GM23338 (cell line): Measurements from ENCODE around the gene SLC6A3. TPM values are rescaled to one million over a fixed set of nuclear protein-coding genes. Genes with fewer than 3 reads are reported as not detected.

Experiments
- ATAC-seq: fragments of 200-7000 bp; cut with Tn5 transposase; 3 replicates; pipeline ENCODE4 v1.9.1; 2020
- DNase-seq: peaks from one replicate; pipeline ENCODE4 v3.0.0-alpha.2; 2015; ENCODE audit warnings: low spot score
- H2AFZ ChIP-seq: fragments of 200-600 bp; sonication (generic); 2 replicates; pipeline ENCODE4 v1.8.0; 2016; ENCODE audit warnings: antibody characterized with exemption, mild to moderate bottlenecking, moderate library complexity
- H3F3A ChIP-seq: fragments of 200-600 bp; sonication (generic); replicated peaks from 2 replicates; pipeline ENCODE4 v1.8.0; 2017; ENCODE audit warnings: antibody characterized with exemption, mixed run types, low read depth
- H3K27ac ChIP-seq: fragments of 200-600 bp; sonication (generic); 2 replicates; pipeline ENCODE4 v1.6.1; 2016; ENCODE audit warnings: low read depth
- H3K27me3 ChIP-seq: fragments of 200-600 bp; sonication (generic); 2 replicates; pipeline ENCODE4 v1.8.0; 2016; ENCODE audit warnings: mild to moderate bottlenecking, mixed run types, moderate library complexity; ENCODE audit not compliant: insufficient read depth
- H3K36me3 ChIP-seq: fragments of 200-600 bp; sonication (generic); 2 replicates; pipeline ENCODE4 v1.8.0; 2016; ENCODE audit warnings: mild to moderate bottlenecking; ENCODE audit not compliant: insufficient read depth
- H3K4me1 ChIP-seq: fragments of 200-600 bp; sonication (generic); 2 replicates; pipeline ENCODE4 v1.8.0; 2016; ENCODE audit warnings: mild to moderate bottlenecking, moderate library complexity; ENCODE audit not compliant: insufficient read depth
- H3K4me2 ChIP-seq: fragments of 200-600 bp; sonication (generic); 2 replicates; pipeline ENCODE4 v1.7.1; 2017; ENCODE audit warnings: mixed run types
- H3K4me3 ChIP-seq: fragments of 200-600 bp; sonication (generic); 2 replicates; pipeline ENCODE4 v1.6.1; 2016; ENCODE audit warnings: mixed run types
- H3K79me2 ChIP-seq: fragments of 200-600 bp; sonication (generic); replicated peaks from 2 replicates; pipeline ENCODE4 v1.8.0; 2017; ENCODE audit warnings: mild to moderate bottlenecking; ENCODE audit not compliant: insufficient read depth
- H3K9me2 ChIP-seq: fragments of 200-600 bp; sonication (generic); 2 replicates; pipeline ENCODE4 v1.8.0; 2017; ENCODE audit not compliant: insufficient read depth
- H4K20me1 ChIP-seq: fragments of 200-600 bp; sonication (generic); replicated peaks from 2 replicates; pipeline ENCODE4 v1.8.0; 2017; ENCODE audit warnings: mild to moderate bottlenecking; ENCODE audit not compliant: insufficient read depth
- H3K27ac Mint-ChIP-seq: 2 replicates; pipeline ENCODE4 v1.8.0; 2020; ENCODE audit warnings: inconsistent platforms, mild to moderate bottlenecking, moderate library complexity, mixed read lengths
- H3K27me3 Mint-ChIP-seq: 3 replicates; pipeline ENCODE4 v1.8.0; 2022; ENCODE audit warnings: low read depth, mild to moderate bottlenecking, moderate library complexity, mixed read lengths, inconsistent platforms; ENCODE audit not compliant: insufficient read depth, poor library complexity
- H3K36me3 Mint-ChIP-seq: 3 replicates; pipeline ENCODE4 v1.8.0; 2021; ENCODE audit warnings: low read depth, mild to moderate bottlenecking, inconsistent platforms, moderate library complexity, mixed read lengths
- H3K4me1 Mint-ChIP-seq: 3 replicates; pipeline ENCODE4 v1.8.0; 2020; ENCODE audit warnings: mild to moderate bottlenecking, inconsistent platforms, mixed read lengths
- H3K4me3 Mint-ChIP-seq: 3 replicates; pipeline ENCODE4 v1.8.0; 2021; ENCODE audit warnings: moderate library complexity, mild to moderate bottlenecking, inconsistent platforms, mixed read lengths
- H3K9me3 Mint-ChIP-seq: 3 replicates; pipeline ENCODE4 v1.8.0; 2020; ENCODE audit warnings: moderate library complexity, mild to moderate bottlenecking, inconsistent platforms, mixed read lengths
- CREB1 ChIP-seq: fragments of 250-450 bp; sonication (Bioruptor Pico); IDR thresholded peaks from 2 replicates; pipeline ENCODE4 v1.5.0; 2020; ENCODE audit warnings: low read depth, mild to moderate bottlenecking, moderate library complexity
- CTCF ChIP-seq, 2 experiments: fragments of 200-600 bp in 1 of 2; sonication (generic) in 1 of 2; conservative IDR thresholded peaks; 2 replicates each; pipeline versions ENCODE4 v1.5.1 to v1.6.1; 2016 to 2017; ENCODE audit warnings: antibody characterized with exemption in 2 of 2, low read depth in 2 of 2, mild to moderate bottlenecking in 2 of 2, moderate library complexity in 1 of 2
- ETS1 ChIP-seq: IDR thresholded peaks from 2 replicates; pipeline ENCODE4 v1.6.1; 2016; ENCODE audit warnings: antibody characterized with exemption
- EZH2 ChIP-seq: fragments of 200-600 bp; sonication (generic); IDR thresholded peaks from one replicate; pipeline ENCODE4 v1.8.0; 2017; ENCODE audit warnings: antibody characterized with exemption, mild to moderate bottlenecking, low read depth; ENCODE audit not compliant: unreplicated experiment
- EZH2phosphoT487 ChIP-seq: fragments of 200-600 bp; sonication (generic); IDR thresholded peaks from one replicate; pipeline ENCODE4 v1.8.1; 2018; ENCODE audit warnings: antibody characterized with exemption; ENCODE audit not compliant: unreplicated experiment
- JUNB ChIP-seq: IDR thresholded peaks from one replicate; pipeline ENCODE4 v1.6.1; 2016; ENCODE audit warnings: antibody characterized with exemption; ENCODE audit not compliant: unreplicated experiment
- NANOG ChIP-seq: IDR thresholded peaks from 2 replicates; pipeline ENCODE4 v1.6.1; 2016; ENCODE audit warnings: antibody characterized with exemption, borderline replicate concordance
- POLR2AphosphoS5 ChIP-seq: IDR thresholded peaks from 2 replicates; pipeline ENCODE4 v1.6.1; 2016; ENCODE audit warnings: antibody characterized with exemption, low read depth
- REST ChIP-seq: IDR thresholded peaks from one replicate; pipeline ENCODE4 v1.6.1; 2018; ENCODE audit warnings: antibody characterized with exemption; ENCODE audit not compliant: unreplicated experiment
- STAT1 ChIP-seq: IDR thresholded peaks from one replicate; pipeline ENCODE4 v1.6.1; 2016; ENCODE audit warnings: antibody characterized with exemption; ENCODE audit not compliant: unreplicated experiment
- ZNF114 ChIP-seq: fragments of 250-450 bp; sonication (Bioruptor Pico); IDR thresholded peaks from 2 replicates; pipeline ENCODE4 v1.5.0; 2020; ENCODE audit warnings: mild to moderate bottlenecking, moderate library complexity
- ZNF331 ChIP-seq: fragments of 250-450 bp; sonication (Bioruptor Pico); IDR thresholded peaks from 2 replicates; pipeline ENCODE4 v1.5.0; 2020; ENCODE audit warnings: low read depth, mild to moderate bottlenecking, moderate library complexity
- ZNF462 ChIP-seq: fragments of 250-450 bp; sonication (Bioruptor Pico); IDR thresholded peaks from 2 replicates; pipeline ENCODE4 v1.5.0; 2020; ENCODE audit warnings: mild to moderate bottlenecking, moderate library complexity
- polyA plus RNA-seq: library from polyadenylated mRNA; unstranded; fragments of >200 nt; fragmentation: Nextera tagmentation; extraction: Ambion mirVana; gene quantifications from 2 replicates; pipeline ENCODE4 v1.2.1, GENCODE V29; 2016
- total RNA-seq: library from RNA; depleted of rRNA; stranded (reverse); fragments of >200 nt; shearing (Covaris generic); gene quantifications from 2 replicates; pipeline ENCODE4 v1.2.3, GENCODE V29; 2014

SLC6A3 gene
- total and polyA plus RNA-seq, 2 experiments from 2014 or later, result 0.76 to 1.0 TPM

GRCh38 chr5:1474183-1474839 is 29.1 kb upstream of the SLC6A3 start:
- Mint-ChIP-seq H3K4me3 (no peak overlapping the region), H3K27ac (0 out of 2 replicates have a peak overlapping the region, but pooled peaks have one; percentile 59), H3K9me3 (no peaks in the 10 kb centered on the region; the same call in 1 of the 3 replicates), H3K36me3 (peaks cover 89% of the 10 kb centered on the region), H3K27me3 (peaks cover 11% of the 10 kb centered on the region), H3K4me1 (no peaks in the 10 kb centered on the region)
- Histone ChIP-seq H3F3A (peaks cover 9% of the 10 kb centered on the region; the same call in 1 of the 2 replicates), H3K27ac (no peak overlapping the region), H3K36me3 (peaks cover 26% of the 10 kb centered on the region), H3K4me2 (no peak overlapping the region), H3K27me3 (no peaks in the 10 kb centered on the region), H3K79me2 (peaks cover 11% of the 10 kb centered on the region; the same call in 1 of the 2 replicates), H3K4me1 (no peaks in the 10 kb centered on the region), H3K9me2 (no peaks in the 10 kb centered on the region), H2AFZ (no peak overlapping the region), H4K20me1 (peaks cover 9% of the 10 kb centered on the region; the same call in 1 of the 2 replicates), H3K4me3 (no peak overlapping the region)
- DNase-seq (no peak), ATAC-seq (no peak)
- TF ChIP-seq CTCF (conservative IDR thresholded peaks at IDR 0.05; ENCODE audit: low read depth in 2 of 2), result no peak
- TF ChIP-seq ETS1, result no peak
- no peak for TF ChIP-seq ZNF331 (CRISPR knock-in tag)
- no peak for TF ChIP-seq CREB1 (CRISPR knock-in tag)
- no peak for TF ChIP-seq POLR2AphosphoS5
- TF ChIP-seq STAT1, result no peak
- no peak for TF ChIP-seq EZH2phosphoT487
- no peak for TF ChIP-seq ZNF114 (CRISPR knock-in tag)
- no peak for TF ChIP-seq ZNF462
- TF ChIP-seq EZH2, result no peak
- TF ChIP-seq NANOG, result no peak
- no peak for TF ChIP-seq JUNB
- TF ChIP-seq REST, result no peak
